H1 (cell line): ENCODE results near the gene HRH4. TPM values are rescaled to one million over a fixed set of nuclear protein-coding genes. Genes with fewer than 3 reads are reported as not detected.

ENCODE experiments used
- polyA plus RNA-seq, 7 experiments: library from polyadenylated mRNA; depleted of rRNA in 3 of 7; stranded (reverse) in 5 of 7; unstranded in 2 of 7; fragments of >200 nt in 5 of 7; fragments of 200-250 nt in 2 of 7; gene quantifications; 1 replicate in 5 of 7; 2 replicates in 1 of 7; 4 replicates in 1 of 7; pipeline versions ENCODE4 v1.2.1 to v1.2.3, GENCODE V29; 2011 to 2013; ENCODE audit warnings: missing spikeins in 2 of 7, mixed read lengths in 2 of 7
- small RNA-seq: library from polyadenylated mRNA; stranded (forward); fragments of <200 nt; extraction: miRNeasy Mini kit (QIAGEN cat#:217004); gene quantifications from one replicate; pipeline ENCODE3, GENCODE V24; 2013; ENCODE audit not compliant: insufficient read depth
- total RNA-seq: library from RNA; stranded (reverse); fragmentation: NEBNext Ultra II Directional; extraction: Animal tissue kit (Norgen Biotek cat#: 25700); gene quantifications from 2 replicates; pipeline ENCODE4 v1.2.1, GENCODE V29; 2021

The HRH4 gene
- total and polyA plus RNA-seq, 2 of the 8 experiments (the other 6 are each of a cell fraction or from before 2014, with no cell fraction given) = 0.03 TPM; not detected in 1

Small RNA genes lying within 50 kb of the gene (small RNA-seq; reads per million reads assigned to genes)
- gene RF00019 = not detected

Other genes with a start within 250 kb of the HRH4 start
- gene OSBPL1A, start 62.8 kb upstream of the HRH4 start, total RNA-seq = 74.9 and 77.1 TPM in 2 replicates
- 29.9 and 53.2 TPM in 2 replicates for gene OSBPL1A, start 62.8 kb upstream of the HRH4 start, polyA plus RNA-seq (2011; rRNA removed)
- gene IMPACT, start 34.0 kb upstream of the HRH4 start, total RNA-seq = 44.6 and 50.6 TPM in 2 replicates
- 19.1 and 31.1 TPM in 2 replicates for gene IMPACT, start 34.0 kb upstream of the HRH4 start, polyA plus RNA-seq (2011; rRNA removed)